Sigmoid colon (tissue), 4 donors: Measurements from ENCODE around the gene PLA2R1.

Source experiments
- EP300 ChIP-seq, 4 donors: sonication (generic); formaldehyde crosslinking; IDR thresholded peaks; one replicate each; pipeline ENCODE4 v1.6.1; 2017; ENCODE audit warnings: antibody characterized with exemption in 4 of 4
- POLR2AphosphoS5 ChIP-seq, 4 donors: sonication (generic); formaldehyde crosslinking; IDR thresholded peaks; one replicate each; pipeline ENCODE4 v1.6.1; 2017; ENCODE audit warnings: antibody characterized with exemption in 4 of 4

GRCh38 chr2:159891917-159892730 lies 170.3 kb downstream of the PLA2R1 start:
- TF ChIP-seq EP300 (IDR thresholded peaks at IDR 0.05), result no peak
- no peak for TF ChIP-seq POLR2AphosphoS5 (IDR thresholded peaks at IDR 0.05)
